Stomach (tissue), 4 donors: ENCODE data around the gene TBC1D1.

Experiments
- POLR2A ChIP-seq, 4 donors: fragments of 450-650 bp; IDR thresholded peaks; one replicate each; pipeline ENCODE4 v1.6.1; 2016; ENCODE audit warnings: antibody characterized with exemption in 4 of 4, control low read depth in 2 of 4, mild to moderate bottlenecking in 1 of 4, moderate library complexity in 1 of 4
- POLR2AphosphoS5 ChIP-seq, 3 donors: sonication (generic); formaldehyde crosslinking; IDR thresholded peaks; one replicate each; pipeline ENCODE4 v1.6.1; 2016; ENCODE audit warnings: antibody characterized with exemption in 3 of 3
- TF ChIP-seq, protein P1 (sequence below), 7 experiments: fragments of 450-650 bp in 4 of 7; fragments of 200-600 bp in 3 of 7; sonication (generic) in 3 of 7; IDR thresholded peaks; one replicate each; pipeline ENCODE4 v1.5.1; 2016 to 2019; ENCODE audit warnings: antibody characterized with exemption in 7 of 7, control low read depth in 2 of 7, mild to moderate bottlenecking in 1 of 7

DNA sequence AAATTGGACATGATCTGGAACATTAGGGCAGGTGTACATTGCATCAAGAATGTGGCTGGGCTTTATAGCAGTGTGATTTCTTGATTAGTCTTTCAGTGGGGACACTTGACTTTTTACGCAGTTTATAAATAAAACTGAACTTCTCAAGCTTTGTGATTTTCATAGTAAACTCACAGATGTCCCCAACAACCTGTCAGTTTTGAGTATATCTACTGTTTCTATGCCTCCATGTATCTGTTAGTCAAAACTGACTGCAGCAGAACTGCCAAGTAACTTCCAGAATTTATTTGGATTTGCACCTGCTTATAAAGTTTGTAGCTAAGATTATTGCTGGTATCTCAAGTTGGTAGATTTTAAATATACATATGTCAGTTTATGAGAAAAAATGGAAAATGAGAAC, 89.4 kb downstream of the TBC1D1 start:
- TF ChIP-seq POLR2A (IDR thresholded peaks at IDR 0.05) (no peak), POLR2AphosphoS5 (IDR thresholded peaks at IDR 0.05) (no peak)
- TF ChIP-seq, protein P1, sequence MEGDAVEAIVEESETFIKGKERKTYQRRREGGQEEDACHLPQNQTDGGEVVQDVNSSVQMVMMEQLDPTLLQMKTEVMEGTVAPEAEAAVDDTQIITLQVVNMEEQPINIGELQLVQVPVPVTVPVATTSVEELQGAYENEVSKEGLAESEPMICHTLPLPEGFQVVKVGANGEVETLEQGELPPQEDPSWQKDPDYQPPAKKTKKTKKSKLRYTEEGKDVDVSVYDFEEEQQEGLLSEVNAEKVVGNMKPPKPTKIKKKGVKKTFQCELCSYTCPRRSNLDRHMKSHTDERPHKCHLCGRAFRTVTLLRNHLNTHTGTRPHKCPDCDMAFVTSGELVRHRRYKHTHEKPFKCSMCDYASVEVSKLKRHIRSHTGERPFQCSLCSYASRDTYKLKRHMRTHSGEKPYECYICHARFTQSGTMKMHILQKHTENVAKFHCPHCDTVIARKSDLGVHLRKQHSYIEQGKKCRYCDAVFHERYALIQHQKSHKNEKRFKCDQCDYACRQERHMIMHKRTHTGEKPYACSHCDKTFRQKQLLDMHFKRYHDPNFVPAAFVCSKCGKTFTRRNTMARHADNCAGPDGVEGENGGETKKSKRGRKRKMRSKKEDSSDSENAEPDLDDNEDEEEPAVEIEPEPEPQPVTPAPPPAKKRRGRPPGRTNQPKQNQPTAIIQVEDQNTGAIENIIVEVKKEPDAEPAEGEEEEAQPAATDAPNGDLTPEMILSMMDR (IDR thresholded peaks at IDR 0.05) = no peak
